ENCODE measurements around the gene GPALPP1. TPM values are rescaled to one million over a fixed set of nuclear protein-coding genes. Genes with fewer than 3 reads are reported as not detected.

Gene GPALPP1
- total RNA-seq, 1 experiment from 2014 or later = 31.0 TPM

DNA sequence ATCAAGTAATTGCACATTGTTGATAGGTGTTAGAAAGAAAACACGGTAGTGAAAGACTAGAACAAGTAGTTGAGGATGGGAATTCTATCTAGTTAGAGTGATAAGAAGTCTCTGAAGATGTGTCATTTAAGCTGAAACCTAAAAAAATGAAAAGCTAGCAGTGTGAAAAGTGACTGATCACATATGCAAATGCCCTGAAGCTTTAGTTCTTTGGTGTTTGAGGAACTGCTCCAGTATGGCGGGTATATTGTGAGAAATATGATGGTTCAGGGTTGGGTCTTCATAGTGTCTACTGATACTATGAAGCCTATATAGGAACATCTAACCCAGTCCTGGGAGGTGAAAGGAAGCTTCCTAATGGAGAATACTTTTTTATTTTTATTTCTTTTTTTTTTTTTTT, 45.0 kb downstream of the GPALPP1 start:
- Histone ChIP-seq H3K9me3 (replicated peaks) (no peaks in the 10 kb centered on the region), H3K4me3 (no peak overlapping the region), H3K36me3 (no peaks in the 10 kb centered on the region; the same call in 1 of the 2 replicates), H3K27ac (no peak overlapping the region), H3K27me3 (no peaks in the 10 kb centered on the region), H3K4me1 (no peaks in the 10 kb centered on the region)
- DNase-seq = no peak

DNA sequence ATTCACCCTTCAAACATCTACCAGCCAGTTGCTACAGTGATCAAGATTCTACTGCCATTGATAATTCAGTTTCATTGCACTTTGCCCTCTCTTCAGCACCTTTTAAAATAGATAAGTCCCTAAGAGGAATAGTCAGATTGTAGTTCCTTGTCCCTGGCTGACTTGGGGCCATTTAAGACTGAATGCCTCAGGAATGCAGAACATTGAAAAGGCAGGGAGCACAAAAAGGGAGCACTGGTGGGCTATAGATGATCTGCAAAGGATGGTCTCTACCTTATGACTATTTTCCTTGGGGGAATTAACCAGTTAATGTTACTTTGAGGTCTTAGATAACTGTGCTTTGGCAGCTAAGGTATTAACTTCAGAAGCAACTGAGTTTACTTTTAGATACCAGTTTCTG, 46.9 kb downstream of the GPALPP1 start:
- Histone ChIP-seq H3K4me3 (no peak overlapping the region), H3K9me3 (replicated peaks) (no peaks in the 10 kb centered on the region), H3K36me3 (no peaks in the 10 kb centered on the region; the same call in 1 of the 2 replicates), H3K27me3 (no peaks in the 10 kb centered on the region), H3K4me1 (no peaks in the 10 kb centered on the region), H3K27ac (no peak overlapping the region)
- no peak for DNase-seq

DNA sequence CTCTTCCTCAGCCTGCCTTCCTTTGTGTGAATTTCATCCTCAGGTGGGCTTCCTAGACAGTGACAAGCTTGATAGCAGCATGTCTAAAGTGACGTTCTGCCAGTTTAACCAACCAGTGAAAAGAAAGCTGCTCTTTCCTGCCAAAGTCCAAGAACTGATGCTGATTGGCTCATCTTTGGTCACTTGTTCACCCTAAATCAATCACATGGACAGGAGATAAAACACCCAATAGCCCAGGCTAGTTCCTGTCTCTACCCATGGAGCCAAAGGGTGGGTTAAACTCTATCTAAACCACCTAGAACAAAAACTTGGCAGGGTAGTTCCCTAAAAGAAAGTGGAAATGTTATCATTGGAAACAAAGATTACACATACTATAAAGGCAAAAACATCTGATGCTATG, 50.8 kb downstream of the GPALPP1 start:
- Histone ChIP-seq H3K4me3 (no peak overlapping the region), H3K27ac (no peak overlapping the region), H3K27me3 (no peaks in the 10 kb centered on the region), H3K4me1 (no peaks in the 10 kb centered on the region), H3K9me3 (replicated peaks) (no peaks in the 10 kb centered on the region), H3K36me3 (no peaks in the 10 kb centered on the region)
- no peak for DNase-seq

DNA sequence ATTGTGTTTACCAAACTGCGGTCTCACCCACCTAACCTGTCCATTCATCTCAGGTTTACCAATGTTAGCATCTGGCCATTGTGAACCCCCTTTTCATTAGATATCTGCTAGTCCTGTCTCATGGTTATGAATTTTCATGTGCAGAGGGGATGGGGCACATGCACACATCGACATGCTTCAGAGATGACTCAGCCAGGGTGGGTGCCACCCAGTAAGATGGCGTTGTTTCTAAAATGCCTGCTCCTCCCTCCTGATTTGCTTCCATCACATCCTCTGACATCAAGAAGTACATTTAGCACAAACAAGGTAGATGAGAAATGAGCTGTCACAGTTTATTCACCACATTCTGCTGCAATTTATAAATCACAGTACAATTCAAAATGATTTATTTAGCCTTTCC, 51.3 kb downstream of the GPALPP1 start:
- no peak for DNase-seq

DNA sequence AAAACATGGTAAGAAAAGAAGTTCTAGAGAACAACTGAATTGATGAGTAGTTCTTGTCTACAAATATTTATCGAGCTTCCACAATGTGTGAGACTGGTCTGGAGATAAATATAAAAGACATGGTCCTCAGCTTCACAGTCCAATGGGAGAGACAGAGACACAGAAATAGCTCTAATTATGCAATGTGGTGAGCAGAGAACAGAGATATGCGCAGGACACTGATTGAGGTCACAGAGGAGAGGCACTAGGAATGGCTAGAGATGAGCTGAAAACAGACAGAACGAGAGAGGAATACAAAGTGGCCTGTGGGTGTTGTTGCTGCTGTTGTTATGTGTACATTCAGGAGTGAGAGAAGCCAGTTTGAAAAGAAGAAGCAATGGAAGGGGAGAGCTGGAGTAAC, 53.2 kb downstream of the GPALPP1 start:
- Histone ChIP-seq H3K36me3 (no peaks in the 10 kb centered on the region), H3K4me1 (no peaks in the 10 kb centered on the region), H3K4me3 (no peak overlapping the region), H3K9me3 (replicated peaks) (no peaks in the 10 kb centered on the region), H3K27me3 (no peaks in the 10 kb centered on the region), H3K27ac (no peak overlapping the region)
- no peak for DNase-seq

More for the DNA sequence above, 51.3 kb downstream of the GPALPP1 start:
- no peak overlapping the region for H3K4me3 ChIP-seq
- no peaks in the 10 kb centered on the region for H3K27me3 ChIP-seq
- H3K27ac ChIP-seq = no peak overlapping the region
- no peaks in the 10 kb centered on the region for H3K9me3 ChIP-seq (replicated peaks)
- no peaks in the 10 kb centered on the region for H3K4me1 ChIP-seq
- H3K36me3 ChIP-seq = no peaks in the 10 kb centered on the region

DNA sequence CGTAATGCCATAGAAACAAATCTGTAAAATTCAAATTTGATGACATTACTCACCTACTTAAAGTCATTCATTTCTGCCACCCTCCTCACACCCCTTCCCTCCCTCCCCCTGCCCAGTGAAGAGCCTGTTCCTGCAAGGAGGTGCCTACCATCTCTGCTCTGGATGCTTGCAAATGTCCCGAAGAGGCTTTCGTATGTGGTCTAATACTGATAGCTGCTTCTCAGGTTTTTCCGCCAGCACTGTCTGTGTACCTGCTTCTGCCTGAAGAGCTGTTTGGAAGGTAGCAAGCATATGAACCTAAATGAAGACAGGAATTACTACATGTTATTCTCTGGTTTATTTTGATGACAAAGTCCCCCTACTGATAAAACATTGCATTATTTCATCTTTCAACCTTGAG, 57.1 kb downstream of the GPALPP1 start:
- H3K4me1 ChIP-seq = 0 out of 2 replicates have a peak, but pooled peaks cover 7% of the 10 kb centered on the region

DNA sequence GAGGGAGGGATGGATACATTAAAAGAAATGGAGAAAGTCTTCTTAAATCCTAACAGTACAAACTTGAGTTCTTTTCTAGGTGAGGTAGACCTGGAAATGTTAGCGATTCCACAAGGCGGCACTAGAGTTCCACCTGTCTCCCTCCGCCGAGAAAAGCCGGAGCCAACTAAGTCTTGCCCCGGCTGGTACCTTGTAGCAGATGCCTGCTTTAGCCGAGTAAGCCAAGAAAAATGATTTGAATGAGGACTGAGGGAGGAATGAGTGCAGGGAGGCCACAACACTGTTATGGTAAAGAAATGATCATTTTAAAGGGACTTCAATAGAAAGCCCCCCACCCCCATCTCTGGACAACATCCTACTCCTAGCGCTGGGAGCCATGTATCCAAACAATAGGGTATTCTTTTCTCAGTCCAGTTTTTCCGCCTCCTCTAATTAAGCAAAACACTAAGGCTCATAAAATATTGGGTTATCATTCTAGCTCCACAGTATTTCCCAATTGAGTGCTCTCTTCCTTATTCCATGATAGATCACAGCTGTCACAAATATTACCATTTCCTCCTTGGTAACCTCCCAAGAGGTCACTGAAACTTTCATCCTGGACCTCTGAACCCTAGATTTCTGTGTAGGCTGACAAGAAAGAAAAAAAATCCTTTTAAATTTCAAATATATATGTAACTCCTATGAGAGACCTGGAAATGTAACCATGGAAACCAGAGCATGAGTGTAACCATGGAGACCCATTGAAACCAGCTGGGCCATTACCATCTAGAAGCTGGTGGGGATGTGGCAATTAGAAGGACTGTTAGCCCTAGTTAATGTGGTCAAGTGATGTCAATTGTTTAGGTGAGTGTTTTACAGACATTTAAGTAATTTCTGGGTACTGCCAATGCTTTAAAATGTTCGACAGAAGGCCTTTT, 58.3 kb downstream of the GPALPP1 start:
- H3K9me3 ChIP-seq (replicated peaks) = no peaks in the 10 kb centered on the region
- peak; percentile 70 to 88 for DNase-seq
- peak overlapping the region; percentile 40 for H3K4me3 ChIP-seq
- no peak overlapping the region for H3K27ac ChIP-seq
- H3K4me1 ChIP-seq = 0 out of 2 replicates have a peak, but pooled peaks cover 7% of the 10 kb centered on the region
- no peaks in the 10 kb centered on the region for H3K27me3 ChIP-seq
- no peaks in the 10 kb centered on the region for H3K36me3 ChIP-seq

More for the DNA sequence above, 57.1 kb downstream of the GPALPP1 start:
- H3K27ac ChIP-seq = no peak overlapping the region
- H3K27me3 ChIP-seq = no peaks in the 10 kb centered on the region
- peak overlapping the region; percentile 40 for H3K4me3 ChIP-seq
- no peaks in the 10 kb centered on the region for H3K9me3 ChIP-seq (replicated peaks)
- no peak for DNase-seq
- no peaks in the 10 kb centered on the region for H3K36me3 ChIP-seq

DNA sequence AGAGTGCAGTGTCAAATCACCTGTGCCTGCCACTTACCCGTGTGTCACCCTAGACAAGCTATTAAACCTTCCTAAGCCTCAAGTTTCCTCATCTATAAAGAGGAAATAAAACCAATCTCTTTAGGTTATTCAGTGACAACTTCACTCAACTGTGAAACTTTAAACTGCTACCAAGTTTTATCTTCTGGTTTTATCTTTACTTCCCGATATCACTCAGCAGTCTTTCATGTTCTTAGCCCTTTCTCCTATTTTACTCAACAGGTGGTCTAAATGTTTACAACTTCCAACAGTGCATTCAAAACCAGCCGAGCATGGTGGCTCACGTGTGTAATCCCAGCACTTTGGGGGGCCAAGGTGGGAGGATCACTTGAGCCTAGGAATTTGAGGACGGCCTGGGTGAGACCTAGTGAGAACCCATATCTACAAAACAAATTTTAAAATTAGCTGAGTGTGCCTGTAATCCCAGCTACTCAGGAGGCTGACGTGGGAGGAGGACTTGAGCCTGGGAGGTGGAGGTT, 59.6 kb downstream of the GPALPP1 start:
- no peaks in the 10 kb centered on the region for H3K9me3 ChIP-seq (replicated peaks)
- H3K4me1 ChIP-seq = 0 out of 2 replicates have a peak, but pooled peaks cover 7% of the 10 kb centered on the region
- H3K4me3 ChIP-seq = no peak overlapping the region
- H3K27me3 ChIP-seq = no peaks in the 10 kb centered on the region
- no peaks in the 10 kb centered on the region for H3K36me3 ChIP-seq
- peak in 1 of 2 experiments; percentile 15 for DNase-seq
- no peak overlapping the region for H3K27ac ChIP-seq

DNA sequence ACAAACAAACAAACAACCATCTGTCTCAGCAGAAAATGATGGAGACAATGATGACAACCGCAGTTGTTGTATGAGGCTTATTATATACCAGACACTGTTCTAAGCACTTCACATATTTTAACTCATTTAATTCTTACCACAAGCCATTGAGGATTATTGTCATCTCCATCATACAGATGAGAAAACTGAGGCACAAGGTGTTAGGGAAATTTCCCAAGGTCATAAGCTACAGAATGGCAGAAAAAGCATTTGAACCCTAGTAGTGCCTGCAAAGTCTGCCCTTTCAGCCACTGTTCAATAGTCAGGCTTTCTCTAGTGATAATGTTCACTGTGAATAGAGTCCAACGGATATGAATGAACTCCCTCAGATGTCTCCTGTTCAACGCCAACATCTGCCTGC, 60.1 kb downstream of the GPALPP1 start:
- Histone ChIP-seq H3K4me3 (no peak overlapping the region), H3K9me3 (replicated peaks) (no peaks in the 10 kb centered on the region), H3K27ac (no peak overlapping the region), H3K36me3 (no peaks in the 10 kb centered on the region), H3K27me3 (no peaks in the 10 kb centered on the region), H3K4me1 (0 out of 2 replicates have a peak, but pooled peaks cover 7% of the 10 kb centered on the region)
- no peak for DNase-seq

DNA sequence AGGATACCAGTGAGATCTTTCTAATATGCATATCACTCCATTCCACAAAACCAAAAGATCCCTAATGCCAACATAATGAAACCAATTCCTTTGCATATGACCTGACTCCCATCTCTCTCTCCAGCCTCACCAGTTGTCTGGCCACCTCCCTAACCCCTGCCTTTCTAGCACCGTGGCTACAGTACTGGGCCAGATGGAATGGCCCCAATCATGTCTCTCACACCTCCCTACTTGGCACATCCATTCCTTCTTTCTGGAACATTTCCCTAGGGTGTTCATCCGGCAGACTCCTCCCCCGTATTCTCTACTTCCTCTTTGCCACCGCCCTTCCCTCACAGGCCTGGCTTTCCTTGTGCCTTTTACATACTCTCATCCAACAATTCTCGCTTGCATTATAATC, 62.0 kb downstream of the GPALPP1 start:
- Histone ChIP-seq H3K27ac (no peak overlapping the region), H3K27me3 (no peaks in the 10 kb centered on the region), H3K9me3 (replicated peaks) (no peaks in the 10 kb centered on the region), H3K4me1 (0 out of 2 replicates have a peak, but pooled peaks cover 7% of the 10 kb centered on the region), H3K4me3 (no peak overlapping the region), H3K36me3 (no peaks in the 10 kb centered on the region)
- no peak for DNase-seq

DNA sequence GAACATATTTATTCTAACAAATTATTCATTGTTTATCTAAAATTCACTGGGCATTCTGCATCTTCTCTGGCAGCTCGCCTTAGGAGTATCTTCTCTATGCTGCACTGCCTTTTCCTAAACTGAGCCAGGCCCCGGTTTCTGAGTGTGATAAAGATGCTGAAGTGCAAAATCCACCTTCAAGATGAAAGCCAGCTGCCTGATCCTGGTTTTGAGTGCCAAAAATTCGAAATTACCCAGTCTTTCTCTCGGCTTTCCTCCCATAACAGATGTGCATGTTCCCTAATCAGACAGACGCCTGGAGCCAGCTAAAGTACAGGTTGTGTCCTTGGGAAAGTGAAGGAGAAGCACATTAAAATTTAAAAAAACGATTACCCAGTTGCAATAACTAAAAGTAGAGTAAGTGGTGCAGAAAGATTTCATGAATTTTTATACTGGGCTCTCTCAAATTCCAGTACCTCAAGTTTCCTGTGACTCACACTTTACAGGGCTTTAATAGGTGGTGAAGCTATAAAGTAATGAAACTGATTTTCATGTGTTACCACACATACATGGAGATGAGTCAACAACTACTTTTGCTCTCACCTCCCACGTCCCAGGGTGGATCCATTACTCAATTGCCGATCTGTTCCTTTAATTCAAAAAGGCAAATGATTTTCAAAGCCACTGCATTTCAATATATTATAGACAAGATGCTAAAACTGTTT, 66.0 kb downstream of the GPALPP1 start:
- Histone ChIP-seq H3K27ac (peak overlapping the region; percentile 6; the same call in 1 of the 2 replicates), H3K9me3 (replicated peaks) (no peaks in the 10 kb centered on the region), H3K27me3 (no peaks in the 10 kb centered on the region), H3K36me3 (no peaks in the 10 kb centered on the region), H3K4me3 (peak overlapping the region; percentile 54), H3K4me1 (no peaks in the 10 kb centered on the region)
- peak in 1 of 2 experiments; percentile 15 for DNase-seq

DNA sequence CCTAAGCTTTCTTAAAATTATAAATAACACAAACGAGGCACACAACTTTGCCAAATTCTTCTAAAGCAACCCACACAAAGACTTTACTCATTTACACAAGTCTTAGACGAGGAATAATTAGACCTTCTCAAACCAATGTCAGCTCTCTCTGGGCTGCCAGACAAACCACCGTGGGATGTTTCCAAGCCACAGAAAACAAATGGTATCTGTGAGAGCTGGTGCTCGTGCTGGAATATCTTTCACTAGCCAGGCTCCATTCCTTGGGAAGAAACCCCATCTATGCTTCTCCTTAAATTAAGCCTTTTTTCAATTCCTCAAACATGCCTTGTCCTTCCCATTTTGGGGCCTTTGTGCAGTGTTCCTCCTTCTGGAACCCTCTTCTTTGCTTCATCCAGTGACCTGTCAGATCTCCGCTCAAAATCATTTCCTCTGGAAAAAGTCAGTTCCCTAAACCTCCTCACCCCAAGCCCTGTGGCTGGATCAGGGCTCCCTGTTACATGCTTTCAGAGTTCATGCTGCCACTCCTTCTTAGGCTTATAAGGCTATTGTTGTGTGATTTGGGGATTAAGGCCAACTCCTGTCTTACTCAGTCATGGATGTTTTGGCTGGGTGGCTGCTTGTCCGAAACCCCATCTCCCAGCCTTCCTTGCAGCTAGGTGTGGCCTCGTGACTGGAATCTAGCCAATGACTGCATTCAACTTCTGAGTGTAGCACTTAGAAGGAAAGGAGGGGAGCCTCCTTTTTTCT, 66.7 kb downstream of the GPALPP1 start:
- Histone ChIP-seq H3K27ac (peak overlapping the region; percentile 6; the same call in 1 of the 2 replicates), H3K4me3 (peak overlapping the region; percentile 54), H3K9me3 (replicated peaks) (no peaks in the 10 kb centered on the region), H3K27me3 (no peaks in the 10 kb centered on the region), H3K4me1 (no peaks in the 10 kb centered on the region), H3K36me3 (no peaks in the 10 kb centered on the region)
- peak; percentile 72 to 83 for DNase-seq

DNA sequence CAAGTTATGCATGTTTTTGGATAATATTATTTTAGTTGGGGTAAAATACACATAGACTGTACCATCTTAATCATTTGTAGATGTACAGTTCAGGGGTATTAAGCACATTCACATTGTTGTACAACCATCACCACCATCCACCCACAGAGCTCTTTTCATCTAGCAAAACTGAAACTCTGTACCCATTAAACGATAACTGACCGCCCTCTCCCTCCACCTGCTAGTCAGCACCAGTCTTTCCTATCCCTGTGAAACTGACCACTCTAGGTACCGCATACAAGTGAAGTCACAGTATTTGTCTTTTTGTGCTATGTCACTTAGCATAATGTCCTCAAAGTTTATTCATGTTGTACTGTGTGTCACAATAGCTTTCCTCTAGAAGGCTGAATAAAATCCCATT, 70.7 kb downstream of the GPALPP1 start:
- H3K4me3 ChIP-seq = no peak overlapping the region
- H3K36me3 ChIP-seq = no peaks in the 10 kb centered on the region

DNA sequence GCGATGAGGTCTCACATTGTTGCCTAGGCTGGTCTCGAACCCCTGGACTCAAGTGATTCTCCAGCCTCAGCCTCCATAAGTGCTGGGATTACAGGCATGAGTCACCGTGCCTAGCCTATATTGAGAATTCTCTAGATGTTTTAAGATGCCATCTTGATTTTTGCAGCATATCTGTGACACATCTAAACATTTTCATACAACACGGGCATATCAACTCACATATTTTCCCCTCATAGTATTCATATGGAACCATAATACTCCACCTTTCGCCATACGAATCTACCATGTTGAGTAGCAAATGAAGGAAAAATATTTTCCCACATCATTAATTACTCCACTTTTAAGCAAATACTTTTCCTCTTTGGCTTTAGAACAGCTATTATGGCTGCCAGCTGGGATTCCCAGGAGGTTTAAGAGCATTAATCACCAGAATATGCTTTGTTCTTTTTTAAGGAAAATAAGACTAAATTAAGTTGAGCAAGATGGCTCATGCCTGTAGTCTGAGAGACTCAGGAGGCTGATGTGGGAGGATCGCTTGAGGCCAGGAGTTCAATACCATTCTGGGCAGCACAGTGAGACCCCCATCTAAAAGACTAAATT, 74.0 kb downstream of the GPALPP1 start:
- Histone ChIP-seq H3K27me3 (no peaks in the 10 kb centered on the region), H3K27ac (no peak overlapping the region), H3K9me3 (replicated peaks) (no peaks in the 10 kb centered on the region), H3K4me1 (no peaks in the 10 kb centered on the region), H3K4me3 (no peak overlapping the region), H3K36me3 (no peaks in the 10 kb centered on the region)
- no peak for DNase-seq

More for the DNA sequence above, 70.7 kb downstream of the GPALPP1 start:
- DNase-seq = no peak
- Histone ChIP-seq H3K27ac (no peak overlapping the region), H3K9me3 (replicated peaks) (no peaks in the 10 kb centered on the region), H3K4me1 (no peaks in the 10 kb centered on the region), H3K27me3 (no peaks in the 10 kb centered on the region)

Data from SJCRH30 (cell line).